NOMO-1 treated with DMSO at 0.1 percent for 48 hours (cell line): ENCODE measurements around the gene PRR5.
"Not testable (repeated sequence)": the region's sequence is repeated elsewhere in the genome, so short reads cannot be mapped to it uniquely, and the experiment has no call there.

ENCODE experiments used
- DNase-seq: peaks from one replicate; lab custom pipeline; 2025; ENCODE audit not compliant: unreplicated experiment; lab: John Stamatoyannopoulos, UW

The PRR5 gene

GRCh38 chr22:44701824-44702478 is at the start of gene PRR5:
Gene PRR5, plus strand, starts transcription at chr22:44702204. Its CDS starts 271 bp downstream, at chr22:44702475.
- DNase-seq: peak; percentile 71

GRCh38 chr22:44652866-44653265 is 49.1 kb upstream of the PRR5 start:
- not testable (repeated sequence) for DNase-seq

GRCh38 chr22:44658311-44658953 is 43.6 kb upstream of the PRR5 start:
- no peak for DNase-seq

GRCh38 chr22:44659140-44659539 is 42.9 kb upstream of the PRR5 start:
- no peak for DNase-seq

- DNase-seq: no peak
Measured at GRCh38 chr22:44660051-44660830, 41.8 kb upstream of the PRR5 start.

- DNase-seq: no peak
Measured at GRCh38 chr22:44661070-44661469, 40.9 kb upstream of the PRR5 start.

GRCh38 chr22:44661659-44662569 is 40.1 kb upstream of the PRR5 start:
- no peak for DNase-seq

GRCh38 chr22:44663256-44663999 is 38.6 kb upstream of the PRR5 start:
- DNase-seq: no peak

- peak; percentile 41 for DNase-seq
Measured at GRCh38 chr22:44664149-44664548, 37.9 kb upstream of the PRR5 start.

- DNase-seq: peak; percentile 10
Measured at GRCh38 chr22:44665115-44665514, 36.9 kb upstream of the PRR5 start.

GRCh38 chr22:44666207-44666585 is 35.8 kb upstream of the PRR5 start:
- DNase-seq: no peak

GRCh38 chr22:44667276-44667675 is 34.7 kb upstream of the PRR5 start:
- no peak for DNase-seq

GRCh38 chr22:44667829-44668189 is 34.2 kb upstream of the PRR5 start:
- no peak for DNase-seq

GRCh38 chr22:44668190-44668885 is 33.7 kb upstream of the PRR5 start:
- no peak for DNase-seq

- DNase-seq: no peak
Measured at GRCh38 chr22:44668886-44669521, 33.0 kb upstream of the PRR5 start.

- no peak for DNase-seq
Measured at GRCh38 chr22:44669561-44669976, 32.4 kb upstream of the PRR5 start.

GRCh38 chr22:44670220-44670988 is 31.6 kb upstream of the PRR5 start:
- no peak for DNase-seq

GRCh38 chr22:44671742-44672141 is 30.3 kb upstream of the PRR5 start:
- DNase-seq: peak; percentile 33

- no peak for DNase-seq
Measured at GRCh38 chr22:44672632-44673031, 29.4 kb upstream of the PRR5 start.
